Measurements from ENCODE around the gene AGMO.

AGMO gene

DNA sequence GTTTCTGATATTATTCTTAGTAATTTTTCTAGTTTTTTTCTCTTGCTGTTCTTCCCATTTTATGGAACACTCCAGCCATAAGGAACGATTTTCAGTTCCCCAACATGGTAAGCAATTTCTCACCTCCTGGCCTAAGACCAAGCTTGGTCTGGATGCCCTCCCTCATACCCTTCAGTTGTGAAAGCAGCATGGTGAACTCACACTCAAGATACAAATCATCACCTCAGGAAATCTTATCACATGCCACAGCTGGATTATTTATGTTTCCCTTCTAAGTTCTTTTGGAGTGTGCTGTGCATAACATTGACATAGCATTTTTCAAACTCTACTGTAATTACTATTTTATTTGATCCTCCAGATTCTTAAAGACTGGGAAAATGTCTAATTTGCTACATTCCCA, 216.6 kb downstream of the AGMO start:
- Histone ChIP-seq H3K27me3 (ENCODE audit: insufficient read depth, low read length, poor library complexity, severe bottlenecking) (no peaks in the 10 kb centered on the region), H3K9me2 (replicated peaks; ENCODE audit: low read depth, low read length) (no peaks in the 10 kb centered on the region), H4K20me1 (ENCODE audit: insufficient read depth, low read length, poor library complexity, severe bottlenecking) (no peaks in the 10 kb centered on the region), H3K9me3 (ENCODE audit: insufficient read depth, low read depth, low read length) (no peaks in the 10 kb centered on the region), H3K4me2 (ENCODE audit: low read depth, low read length, poor library complexity, severe bottlenecking) (no peak overlapping the region), H3K9ac (ENCODE audit: low read depth, low read length, poor library complexity, severe bottlenecking) (no peak overlapping the region), H2AFZ (ENCODE audit: low read length) (no peak overlapping the region), H3K4me3 (ENCODE audit: low read length, poor library complexity, severe bottlenecking) (no peak overlapping the region), H3K4me1 (ENCODE audit: insufficient read depth, low read length, poor library complexity, severe bottlenecking) (no peaks in the 10 kb centered on the region), H3K79me2 (ENCODE audit: insufficient read depth, low read length) (no peaks in the 10 kb centered on the region), H3K36me3 (ENCODE audit: insufficient read depth, low read length) (no peaks in the 10 kb centered on the region), H3F3A (ENCODE audit: low read depth) (no peaks in the 10 kb centered on the region)
- TF ChIP-seq, protein P1, sequence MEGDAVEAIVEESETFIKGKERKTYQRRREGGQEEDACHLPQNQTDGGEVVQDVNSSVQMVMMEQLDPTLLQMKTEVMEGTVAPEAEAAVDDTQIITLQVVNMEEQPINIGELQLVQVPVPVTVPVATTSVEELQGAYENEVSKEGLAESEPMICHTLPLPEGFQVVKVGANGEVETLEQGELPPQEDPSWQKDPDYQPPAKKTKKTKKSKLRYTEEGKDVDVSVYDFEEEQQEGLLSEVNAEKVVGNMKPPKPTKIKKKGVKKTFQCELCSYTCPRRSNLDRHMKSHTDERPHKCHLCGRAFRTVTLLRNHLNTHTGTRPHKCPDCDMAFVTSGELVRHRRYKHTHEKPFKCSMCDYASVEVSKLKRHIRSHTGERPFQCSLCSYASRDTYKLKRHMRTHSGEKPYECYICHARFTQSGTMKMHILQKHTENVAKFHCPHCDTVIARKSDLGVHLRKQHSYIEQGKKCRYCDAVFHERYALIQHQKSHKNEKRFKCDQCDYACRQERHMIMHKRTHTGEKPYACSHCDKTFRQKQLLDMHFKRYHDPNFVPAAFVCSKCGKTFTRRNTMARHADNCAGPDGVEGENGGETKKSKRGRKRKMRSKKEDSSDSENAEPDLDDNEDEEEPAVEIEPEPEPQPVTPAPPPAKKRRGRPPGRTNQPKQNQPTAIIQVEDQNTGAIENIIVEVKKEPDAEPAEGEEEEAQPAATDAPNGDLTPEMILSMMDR (conservative IDR thresholded peaks at IDR 0.05; ENCODE audit: low read length) = no peak
- no peak for TF ChIP-seq EZH2phosphoT487 (IDR thresholded peaks at IDR 0.05; ENCODE audit: borderline replicate concordance)

DNA sequence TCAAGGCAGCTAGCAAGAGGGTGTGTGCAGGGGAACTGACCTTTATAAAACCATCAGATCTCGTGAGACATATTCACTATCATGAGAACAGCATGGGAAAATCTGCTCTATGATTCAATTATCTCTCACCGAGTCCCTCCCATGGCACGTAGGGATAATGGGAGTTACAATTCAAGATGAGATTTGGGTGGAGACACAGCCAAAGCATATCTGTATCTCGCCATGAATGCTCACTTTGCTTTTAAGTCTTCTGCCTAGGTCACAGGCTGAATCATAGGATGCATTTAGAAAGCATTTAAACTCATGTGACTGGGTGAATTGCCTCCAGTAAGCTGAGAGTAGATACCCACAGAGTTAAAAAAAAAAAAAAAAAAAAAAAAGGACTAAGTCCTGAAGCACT, 220.0 kb downstream of the AGMO start:
- H4K20me1 ChIP-seq (ENCODE audit: insufficient read depth, low read length, poor library complexity, severe bottlenecking) = no peaks in the 10 kb centered on the region
- H3K4me1 ChIP-seq (ENCODE audit: insufficient read depth, low read length, poor library complexity, severe bottlenecking) = no peaks in the 10 kb centered on the region
- H3K79me2 ChIP-seq (ENCODE audit: insufficient read depth, low read length) = no peaks in the 10 kb centered on the region
- no peaks in the 10 kb centered on the region for H3K36me3 ChIP-seq (ENCODE audit: insufficient read depth, low read length)
- H3K9me3 ChIP-seq (ENCODE audit: insufficient read depth, low read depth, low read length) = 0 out of 2 replicates have a peak, but pooled peaks cover 2% of the 10 kb centered on the region
- H3K9me2 ChIP-seq (replicated peaks; ENCODE audit: low read depth, low read length) = no peaks in the 10 kb centered on the region
- H3K4me3 ChIP-seq (ENCODE audit: low read length, poor library complexity, severe bottlenecking) = no peak overlapping the region
- TF ChIP-seq EZH2phosphoT487 (IDR thresholded peaks at IDR 0.05; ENCODE audit: borderline replicate concordance) = no peak
- TF ChIP-seq, protein P1 (conservative IDR thresholded peaks at IDR 0.05; ENCODE audit: low read length) = no peak
- H3K9ac ChIP-seq (ENCODE audit: low read depth, low read length, poor library complexity, severe bottlenecking) = no peak overlapping the region
- no peaks in the 10 kb centered on the region for H3K27me3 ChIP-seq (ENCODE audit: insufficient read depth, low read length, poor library complexity, severe bottlenecking)
- H2AFZ ChIP-seq (ENCODE audit: low read length) = no peak overlapping the region
- H3K4me2 ChIP-seq (ENCODE audit: low read depth, low read length, poor library complexity, severe bottlenecking) = no peak overlapping the region
- no peaks in the 10 kb centered on the region for H3F3A ChIP-seq (ENCODE audit: low read depth)

DNA sequence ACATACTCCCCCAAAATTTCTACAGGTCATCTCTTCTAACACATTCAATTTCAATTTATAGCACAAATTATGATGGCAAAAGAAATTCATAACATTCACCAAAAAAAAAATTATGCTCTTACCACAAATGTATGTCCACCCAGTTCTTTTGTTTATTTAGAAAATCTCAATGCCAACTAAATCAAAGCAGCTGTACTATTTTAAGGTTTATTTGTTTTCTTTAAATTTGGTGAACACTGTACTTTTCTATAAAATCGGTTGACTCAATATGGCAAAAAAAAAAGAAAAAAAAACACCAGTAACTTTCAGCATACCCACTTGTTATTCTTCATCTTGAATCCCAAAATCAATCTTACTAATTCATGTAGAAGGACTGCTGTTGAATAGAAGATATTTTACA, 225.7 kb downstream of the AGMO start:
- H3K9me3 ChIP-seq (ENCODE audit: insufficient read depth, low read depth, low read length) = 0 out of 2 replicates have a peak, but pooled peaks cover 2% of the 10 kb centered on the region
- H4K20me1 ChIP-seq (ENCODE audit: insufficient read depth, low read length, poor library complexity, severe bottlenecking) = no peaks in the 10 kb centered on the region
- no peak overlapping the region for H2AFZ ChIP-seq (ENCODE audit: low read length)

More for the DNA sequence above, 225.7 kb downstream of the AGMO start:
- no peaks in the 10 kb centered on the region for H3K27me3 ChIP-seq (ENCODE audit: insufficient read depth, low read length, poor library complexity, severe bottlenecking)
- no peak overlapping the region for H3K4me2 ChIP-seq (ENCODE audit: low read depth, low read length, poor library complexity, severe bottlenecking)
- no peak overlapping the region for H3K9ac ChIP-seq (ENCODE audit: low read depth, low read length, poor library complexity, severe bottlenecking)
- H3K79me2 ChIP-seq (ENCODE audit: insufficient read depth, low read length) = no peaks in the 10 kb centered on the region
- no peaks in the 10 kb centered on the region for H3K4me1 ChIP-seq (ENCODE audit: insufficient read depth, low read length, poor library complexity, severe bottlenecking)
- H3K9me2 ChIP-seq (replicated peaks; ENCODE audit: low read depth, low read length) = no peaks in the 10 kb centered on the region
- H3F3A ChIP-seq (ENCODE audit: low read depth) = no peaks in the 10 kb centered on the region
- no peak overlapping the region for H3K4me3 ChIP-seq (ENCODE audit: low read length, poor library complexity, severe bottlenecking)
- H3K36me3 ChIP-seq (ENCODE audit: insufficient read depth, low read length) = no peaks in the 10 kb centered on the region
- TF ChIP-seq, protein P1 (conservative IDR thresholded peaks at IDR 0.05; ENCODE audit: low read length) = no peak
- TF ChIP-seq EZH2phosphoT487 (IDR thresholded peaks at IDR 0.05; ENCODE audit: borderline replicate concordance) = no peak

Measured in Loucy (cell line).